AG04450 (cell line): Measurements from ENCODE around the gene TENT5D. TPM values are rescaled to one million over a fixed set of nuclear protein-coding genes. Genes with fewer than 3 reads are reported as not detected.
"Not testable (repeated sequence)": the region's sequence is repeated elsewhere in the genome, so short reads cannot be mapped to it uniquely, and the experiment has no call there.

Experiments used
- CTCF ChIA-PET: fragments of 300-600, 350-600 bp; formaldehyde crosslinking; extraction: SDS; loops from one replicate; lab custom pipeline; 2022; ENCODE audit warnings: antibody characterized with exemption, inconsistent platforms; lab: Charles Lee
- POLR2A ChIA-PET: fragments of 350-600 bp; formaldehyde crosslinking; extraction: SDS; loops from one replicate; lab custom pipeline; 2021; ENCODE audit warnings: antibody characterized with exemption, inconsistent platforms; lab: Yijun Ruan, JAX
- DNase-seq: peaks from one replicate; pipeline ENCODE4 v3.0.0-alpha.2; 2011; ENCODE audit warnings: low read depth, low spot score
- H3K27ac ChIP-seq: one replicate; pipeline ENCODE4 v1.5.1; 2012; ENCODE audit warnings: low read depth, low read length, control low read depth
- H3K27me3 ChIP-seq: one replicate; pipeline ENCODE4 v1.6.0; 2012; ENCODE audit warnings: low read length; ENCODE audit not compliant: control insufficient read depth, insufficient read depth
- H3K4me3 ChIP-seq: 2 replicates; pipeline ENCODE4 v1.5.1; 2011; ENCODE audit warnings: mild to moderate bottlenecking, low read depth, low read length, control low read depth
- H3K9me3 ChIP-seq: 2 replicates; pipeline ENCODE4 v1.5.1; 2012; ENCODE audit warnings: low read length; ENCODE audit not compliant: control insufficient read depth, insufficient read depth
- polyA plus RNA-seq: library from polyadenylated mRNA; depleted of rRNA; stranded (reverse); fragments of >200 nt; gene quantifications from 2 replicates; pipeline ENCODE4 v1.2.3, GENCODE V29; 2011
- TF ChIP-seq, protein P1 (sequence below): IDR thresholded peaks from 2 replicates; pipeline ENCODE4 v1.5.1; 2011; ENCODE audit warnings: low read depth, low read length, control low read depth, inconsistent platforms

TENT5D gene
- polyA plus RNA-seq, 1 experiment = not detected

DNA sequence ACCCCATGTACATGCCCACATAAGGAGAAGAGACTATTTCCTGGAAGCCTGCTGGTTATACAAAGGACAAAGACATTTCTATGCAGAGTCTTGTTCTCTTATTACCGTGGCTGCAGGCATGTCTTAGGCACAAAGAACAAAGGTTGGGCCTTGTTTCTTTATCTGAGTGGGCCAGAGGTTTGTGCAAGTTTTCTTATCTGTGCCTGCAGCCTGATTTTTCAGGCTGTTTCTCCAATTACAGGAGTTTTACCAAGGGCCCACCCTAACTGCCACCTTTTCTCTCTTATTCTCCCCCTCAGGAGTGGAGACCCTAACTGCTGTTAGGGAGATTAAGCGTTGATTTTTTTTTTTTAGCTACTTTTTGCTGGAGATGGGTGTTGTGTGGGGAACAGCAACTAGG, 3.5 kb downstream of the TENT5D start:
- Histone ChIP-seq H3K9me3 (no peaks in the 10 kb centered on the region; the same call in 1 of the 2 replicates), H3K4me3 (no peak overlapping the region), H3K27ac (no peak overlapping the region), H3K27me3 (no peaks in the 10 kb centered on the region)
- ChIA-PET CTCF (no interaction called here), POLR2A (no interaction called here)
- DNase-seq = no peak
- TF ChIP-seq, protein P1, sequence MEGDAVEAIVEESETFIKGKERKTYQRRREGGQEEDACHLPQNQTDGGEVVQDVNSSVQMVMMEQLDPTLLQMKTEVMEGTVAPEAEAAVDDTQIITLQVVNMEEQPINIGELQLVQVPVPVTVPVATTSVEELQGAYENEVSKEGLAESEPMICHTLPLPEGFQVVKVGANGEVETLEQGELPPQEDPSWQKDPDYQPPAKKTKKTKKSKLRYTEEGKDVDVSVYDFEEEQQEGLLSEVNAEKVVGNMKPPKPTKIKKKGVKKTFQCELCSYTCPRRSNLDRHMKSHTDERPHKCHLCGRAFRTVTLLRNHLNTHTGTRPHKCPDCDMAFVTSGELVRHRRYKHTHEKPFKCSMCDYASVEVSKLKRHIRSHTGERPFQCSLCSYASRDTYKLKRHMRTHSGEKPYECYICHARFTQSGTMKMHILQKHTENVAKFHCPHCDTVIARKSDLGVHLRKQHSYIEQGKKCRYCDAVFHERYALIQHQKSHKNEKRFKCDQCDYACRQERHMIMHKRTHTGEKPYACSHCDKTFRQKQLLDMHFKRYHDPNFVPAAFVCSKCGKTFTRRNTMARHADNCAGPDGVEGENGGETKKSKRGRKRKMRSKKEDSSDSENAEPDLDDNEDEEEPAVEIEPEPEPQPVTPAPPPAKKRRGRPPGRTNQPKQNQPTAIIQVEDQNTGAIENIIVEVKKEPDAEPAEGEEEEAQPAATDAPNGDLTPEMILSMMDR = no peak

DNA sequence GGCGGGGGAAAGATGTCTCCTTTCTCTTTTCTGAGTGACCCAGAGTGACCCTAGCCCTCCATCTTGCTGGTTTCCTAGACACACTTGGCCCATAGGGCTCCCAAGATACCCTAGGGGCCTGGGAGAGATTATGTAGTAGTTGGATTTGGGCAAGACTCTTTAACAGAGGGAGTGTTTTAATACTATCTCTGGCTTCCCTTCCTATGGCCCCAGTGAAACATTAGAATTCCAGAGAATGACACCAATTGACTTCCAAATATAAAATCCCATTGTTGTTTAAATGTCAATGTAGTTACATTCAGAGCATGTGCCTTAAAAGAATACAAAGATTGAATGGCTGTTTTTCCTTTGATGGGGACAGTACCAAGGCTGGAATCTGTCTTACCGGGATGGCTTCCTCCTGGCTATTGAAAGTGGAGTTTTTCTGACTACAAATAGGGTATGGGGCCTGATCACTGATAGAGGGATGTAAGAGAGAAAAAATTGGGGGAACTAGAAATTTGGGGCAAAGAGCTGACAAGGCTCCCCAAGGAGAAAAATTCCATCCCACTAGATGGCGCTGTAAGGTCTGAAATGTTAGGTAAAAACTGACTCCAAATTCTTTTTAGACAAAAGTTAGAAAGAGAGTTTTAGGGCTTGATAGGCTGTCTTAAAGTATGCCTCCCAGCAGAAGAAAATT, 10.7 kb downstream of the TENT5D start:
- CTCF ChIA-PET = no interaction called here
- DNase-seq = no peak
- POLR2A ChIA-PET = no interaction called here

DNA sequence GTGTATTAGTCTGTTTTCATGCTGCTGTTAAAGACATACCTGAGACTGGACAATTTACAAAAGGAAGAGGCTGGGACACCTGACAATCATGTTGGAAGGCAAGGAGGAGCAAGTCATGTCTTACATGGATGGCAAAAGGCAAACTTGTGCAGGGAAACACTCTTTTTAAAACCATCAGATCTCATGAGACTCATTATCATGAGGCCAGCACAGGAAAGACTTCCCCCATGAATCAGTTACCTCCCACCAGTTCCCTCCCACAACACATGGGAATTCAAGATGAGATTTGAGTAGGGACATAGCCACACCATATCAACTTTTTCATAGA, 11.2 kb downstream of the TENT5D start:
- no peak overlapping the region for H3K27ac ChIP-seq
- TF ChIP-seq, protein P1 = no peak
- no peaks in the 10 kb centered on the region for H3K27me3 ChIP-seq
- no peak for DNase-seq
- POLR2A ChIA-PET = no interaction called here
- no peaks in the 10 kb centered on the region for H3K9me3 ChIP-seq
- H3K4me3 ChIP-seq = no peak overlapping the region
- CTCF ChIA-PET = no interaction called here

More for the DNA sequence above, 10.7 kb downstream of the TENT5D start:
- Histone ChIP-seq H3K4me3 (no peak overlapping the region), H3K27ac (no peak overlapping the region), H3K27me3 (no peaks in the 10 kb centered on the region), H3K9me3 (no peaks in the 10 kb centered on the region)
- TF ChIP-seq, protein P1 = no peak

DNA sequence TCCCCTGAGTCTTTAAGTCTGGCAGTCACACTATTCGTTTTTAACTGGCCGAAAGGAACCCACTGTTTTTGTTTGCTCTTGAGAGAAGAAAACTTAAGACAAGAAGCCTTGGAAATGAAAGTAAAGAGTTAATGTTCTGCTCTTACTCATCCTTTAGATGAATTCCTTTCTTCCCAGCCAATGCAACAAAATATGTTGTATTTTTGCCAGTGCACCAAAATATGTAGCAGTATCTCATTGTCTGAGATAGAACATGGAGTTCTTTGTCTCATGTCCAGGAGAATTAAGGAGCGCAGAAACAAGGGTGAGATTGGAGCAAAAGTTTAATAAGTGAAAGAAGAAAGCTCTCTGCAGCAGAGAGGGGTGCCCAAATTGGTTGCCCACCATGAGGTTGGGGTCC, 12.2 kb downstream of the TENT5D start:
- CTCF ChIA-PET = no interaction called here
- POLR2A ChIA-PET = no interaction called here
- H3K27ac ChIP-seq = no peak overlapping the region
- no peaks in the 10 kb centered on the region for H3K9me3 ChIP-seq
- H3K27me3 ChIP-seq = no peaks in the 10 kb centered on the region
- TF ChIP-seq, protein P1 = no peak
- DNase-seq = no peak
- H3K4me3 ChIP-seq = no peak overlapping the region

DNA sequence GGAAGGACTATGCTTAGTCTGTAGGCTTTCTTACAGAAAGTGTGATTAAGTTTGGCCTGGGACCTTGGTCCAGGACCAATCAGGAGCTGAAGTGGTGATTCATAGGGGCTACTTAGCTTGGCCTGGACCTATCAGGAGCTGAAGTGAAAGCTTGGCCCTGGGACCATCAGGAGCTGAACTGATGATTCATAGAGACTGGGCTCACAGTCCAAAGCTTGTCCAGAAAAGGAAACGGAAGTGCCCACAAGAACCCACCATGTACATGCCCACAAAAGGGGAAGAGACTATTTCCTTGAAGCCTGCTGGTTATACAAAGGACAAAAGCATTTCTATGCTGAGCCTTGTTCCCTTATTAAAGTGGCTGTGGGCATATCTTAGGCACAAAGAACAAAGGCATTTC, 12.6 kb downstream of the TENT5D start:
- DNase-seq = no peak
- ChIA-PET POLR2A (no interaction called here), CTCF (no interaction called here)
- Histone ChIP-seq H3K4me3 (no peak overlapping the region), H3K27me3 (no peaks in the 10 kb centered on the region), H3K27ac (no peak overlapping the region), H3K9me3 (no peaks in the 10 kb centered on the region)
- TF ChIP-seq, protein P1 = no peak

DNA sequence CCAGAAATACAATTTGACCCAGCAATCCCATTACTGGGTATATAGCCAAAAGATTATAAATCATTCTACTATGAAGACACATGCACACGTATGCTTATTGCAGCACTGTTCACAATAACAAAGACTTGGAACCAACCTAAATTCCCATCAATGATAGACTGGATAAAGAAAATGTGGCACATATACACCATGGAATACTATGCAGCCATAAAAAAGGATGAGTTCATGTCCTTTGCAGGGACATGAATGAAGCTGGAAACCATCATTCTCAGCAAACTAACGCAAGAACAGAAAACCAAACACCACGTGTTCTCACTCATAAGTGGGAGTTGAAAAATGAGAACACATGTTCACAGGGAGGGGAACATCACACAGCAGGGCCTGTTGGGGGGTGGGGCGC, 47.9 kb downstream of the TENT5D start:
- H3K4me3 ChIP-seq, CTCF ChIA-PET, DNase-seq, POLR2A ChIA-PET, H3K9me3 ChIP-seq, H3K27ac ChIP-seq, H3K27me3 ChIP-seq: not testable (repeated sequence)
